Suprapubic skin (tissue), 4 donors: ENCODE results near the gene SYT8. TPM values are rescaled to one million over a fixed set of nuclear protein-coding genes. Genes with fewer than 3 reads are reported as not detected.

Source experiments
- DNase-seq, 2 donors: peaks; one replicate each; pipeline ENCODE4 v3.0.0-alpha.2; 2019; ENCODE audit warnings: low spot score in 2 of 2
- H3K27ac ChIP-seq: fragments of 200-600 bp; sonication (generic); one replicate; pipeline ENCODE4 v1.5.1; 2019
- H3K27me3 ChIP-seq: fragments of 200-600 bp; sonication (generic); one replicate; pipeline ENCODE4 v1.5.1; 2019
- H3K36me3 ChIP-seq: fragments of 200-600 bp; sonication (generic); one replicate; pipeline ENCODE4 v1.5.1; 2019
- H3K4me1 ChIP-seq: fragments of 200-600 bp; sonication (generic); one replicate; pipeline ENCODE4 v1.5.1; 2019
- H3K4me3 ChIP-seq: fragments of 200-600 bp; sonication (generic); one replicate; pipeline ENCODE4 v1.5.1; 2019; ENCODE audit warnings: mild to moderate bottlenecking
- H3K9me3 ChIP-seq: fragments of 200-600 bp; sonication (generic); one replicate; pipeline ENCODE4 v1.5.1; 2019
- EP300 ChIP-seq: sonication (generic); formaldehyde crosslinking; IDR thresholded peaks from one replicate; pipeline ENCODE4 v1.6.1; 2017; ENCODE audit warnings: antibody characterized with exemption
- POLR2A ChIP-seq, 2 donors: fragments of 450-650 bp; IDR thresholded peaks; one replicate each; pipeline ENCODE4 v1.6.1; 2017; ENCODE audit warnings: antibody characterized with exemption in 2 of 2, mild to moderate bottlenecking in 2 of 2, moderate library complexity in 2 of 2
- POLR2AphosphoS5 ChIP-seq, 3 donors: sonication (generic); formaldehyde crosslinking; IDR thresholded peaks; one replicate each; pipeline ENCODE4 v1.6.1; 2017; ENCODE audit warnings: antibody characterized with exemption in 3 of 3
- WGBS: methylation state at CpG from one replicate; pipeline ENCODE4 v1.1.5; 2018; 5-methylcytosine and 5-hydroxymethylcytosine counted together
- total RNA-seq, 4 donors: library from RNA; depleted of rRNA; stranded (reverse); fragments of >200 nt; gene quantifications; one replicate each; pipeline ENCODE4 v1.1.0, GENCODE V29; 2016
- TF ChIP-seq, protein P1 (sequence below), 2 donors: fragments of 200-600 bp in 1 of 2; fragments of 450-650 bp in 1 of 2; sonication (generic) in 1 of 2; IDR thresholded peaks; one replicate each; pipeline ENCODE4 v1.5.1; 2016 to 2019; ENCODE audit warnings: antibody characterized with exemption in 2 of 2, mild to moderate bottlenecking in 1 of 2, moderate library complexity in 1 of 2

SYT8 gene
- total RNA-seq, 4 donors from 2014 or later, result 141 to 280 (median 193) TPM

DNA sequence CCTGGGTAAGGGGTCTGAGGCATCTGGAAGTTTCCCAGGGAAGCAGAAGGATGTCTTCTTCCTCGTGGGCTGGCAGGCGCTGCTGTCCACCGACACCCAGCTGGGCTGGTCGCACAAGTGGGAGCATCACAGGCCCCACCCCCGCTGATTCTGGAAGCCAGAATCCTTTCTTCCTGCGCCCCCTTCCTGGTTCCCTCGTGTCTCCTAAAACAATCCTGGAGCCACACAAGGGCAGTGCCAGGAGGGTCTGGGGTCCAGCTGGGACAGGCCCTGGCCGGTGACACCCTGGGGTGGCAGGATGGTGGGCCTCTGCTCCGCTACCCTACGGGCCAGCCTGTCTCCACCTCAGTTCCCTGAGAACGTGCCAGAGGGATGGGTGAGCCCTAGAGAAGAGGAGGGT is 22.3 kb downstream of the SYT8 start:
- Histone ChIP-seq H3K36me3 (no peaks in the 10 kb centered on the region), H3K4me3 (no peak overlapping the region), H3K4me1 (no peaks in the 10 kb centered on the region), H3K9me3 (no peaks in the 10 kb centered on the region), H3K27ac (no peak overlapping the region), H3K27me3 (no peaks in the 10 kb centered on the region)
- 100% methylated on average over 3 of the region's 11 CpGs for WGBS
- no peak for DNase-seq
- TF ChIP-seq, protein P1, sequence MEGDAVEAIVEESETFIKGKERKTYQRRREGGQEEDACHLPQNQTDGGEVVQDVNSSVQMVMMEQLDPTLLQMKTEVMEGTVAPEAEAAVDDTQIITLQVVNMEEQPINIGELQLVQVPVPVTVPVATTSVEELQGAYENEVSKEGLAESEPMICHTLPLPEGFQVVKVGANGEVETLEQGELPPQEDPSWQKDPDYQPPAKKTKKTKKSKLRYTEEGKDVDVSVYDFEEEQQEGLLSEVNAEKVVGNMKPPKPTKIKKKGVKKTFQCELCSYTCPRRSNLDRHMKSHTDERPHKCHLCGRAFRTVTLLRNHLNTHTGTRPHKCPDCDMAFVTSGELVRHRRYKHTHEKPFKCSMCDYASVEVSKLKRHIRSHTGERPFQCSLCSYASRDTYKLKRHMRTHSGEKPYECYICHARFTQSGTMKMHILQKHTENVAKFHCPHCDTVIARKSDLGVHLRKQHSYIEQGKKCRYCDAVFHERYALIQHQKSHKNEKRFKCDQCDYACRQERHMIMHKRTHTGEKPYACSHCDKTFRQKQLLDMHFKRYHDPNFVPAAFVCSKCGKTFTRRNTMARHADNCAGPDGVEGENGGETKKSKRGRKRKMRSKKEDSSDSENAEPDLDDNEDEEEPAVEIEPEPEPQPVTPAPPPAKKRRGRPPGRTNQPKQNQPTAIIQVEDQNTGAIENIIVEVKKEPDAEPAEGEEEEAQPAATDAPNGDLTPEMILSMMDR (IDR thresholded peaks at IDR 0.05), result no peak
- TF ChIP-seq POLR2AphosphoS5 (IDR thresholded peaks at IDR 0.05), result no peak
- TF ChIP-seq POLR2A (IDR thresholded peaks at IDR 0.05), result no peak
- no peak for TF ChIP-seq EP300

DNA sequence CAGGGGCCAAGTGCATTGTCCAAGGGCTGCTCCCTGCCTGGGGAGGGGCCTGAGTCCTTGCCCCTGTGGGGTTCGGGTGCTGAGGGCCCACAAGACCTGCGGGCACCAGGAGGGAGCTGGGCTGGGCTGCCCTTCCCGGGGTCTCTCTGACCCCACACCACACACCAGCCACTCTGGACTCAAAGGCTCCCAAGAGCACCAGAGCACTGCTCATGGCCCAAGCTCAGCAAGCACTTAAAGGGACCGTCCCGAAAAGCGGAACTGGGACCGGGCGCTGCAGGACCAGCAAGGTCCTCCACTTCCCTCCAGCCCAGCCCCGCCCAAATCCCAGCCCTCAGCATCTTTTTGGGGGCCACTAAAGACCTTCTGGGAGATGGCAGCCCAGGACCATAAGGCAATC is 23.4 kb downstream of the SYT8 start:
- H3K36me3 ChIP-seq, result no peaks in the 10 kb centered on the region
- H3K27ac ChIP-seq, result no peak overlapping the region
- no peak for DNase-seq
- TF ChIP-seq EP300 (no peak), POLR2AphosphoS5 (IDR thresholded peaks at IDR 0.05) (no peak), POLR2A (IDR thresholded peaks at IDR 0.05) (no peak)
- TF ChIP-seq, protein P1 (IDR thresholded peaks at IDR 0.05), result no peak
- no peaks in the 10 kb centered on the region for H3K27me3 ChIP-seq
- no peaks in the 10 kb centered on the region for H3K9me3 ChIP-seq
- no peak overlapping the region for H3K4me3 ChIP-seq
- H3K4me1 ChIP-seq, result peaks cover 5% of the 10 kb centered on the region
- WGBS, result 94% methylated on average over 8 of the region's 9 CpGs

DNA sequence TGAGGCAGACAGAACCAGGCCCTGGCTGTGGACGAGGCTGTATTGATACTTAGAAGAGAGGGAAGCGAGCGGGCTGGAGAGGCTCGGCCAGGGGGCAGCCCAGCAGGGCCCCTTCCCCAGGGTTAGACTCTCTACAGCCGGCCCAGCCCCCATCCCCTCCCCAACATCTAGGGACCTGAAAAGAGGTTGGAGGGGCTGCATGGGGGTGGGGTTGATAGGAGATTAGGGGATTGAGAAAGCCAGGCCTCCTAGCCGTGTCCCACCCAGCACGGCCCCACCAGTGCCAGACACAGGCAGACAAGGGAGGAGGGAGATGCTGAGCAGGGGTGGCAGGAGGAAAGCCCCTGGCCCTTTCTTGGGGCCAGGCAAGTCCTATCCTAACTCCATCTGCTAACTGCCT is 23.8 kb downstream of the SYT8 start:
- Histone ChIP-seq H3K36me3 (no peaks in the 10 kb centered on the region), H3K27me3 (no peaks in the 10 kb centered on the region), H3K4me3 (no peak overlapping the region), H3K27ac (no peak overlapping the region), H3K9me3 (no peaks in the 10 kb centered on the region), H3K4me1 (peaks cover 9% of the 10 kb centered on the region)
- no peak for DNase-seq
- no peak for TF ChIP-seq EP300
- TF ChIP-seq POLR2A (IDR thresholded peaks at IDR 0.05), result no peak
- TF ChIP-seq, protein P1 (IDR thresholded peaks at IDR 0.05), result no peak
- TF ChIP-seq POLR2AphosphoS5 (IDR thresholded peaks at IDR 0.05), result no peak
- 76% methylated on average over 7 of the region's 7 CpGs for WGBS

DNA sequence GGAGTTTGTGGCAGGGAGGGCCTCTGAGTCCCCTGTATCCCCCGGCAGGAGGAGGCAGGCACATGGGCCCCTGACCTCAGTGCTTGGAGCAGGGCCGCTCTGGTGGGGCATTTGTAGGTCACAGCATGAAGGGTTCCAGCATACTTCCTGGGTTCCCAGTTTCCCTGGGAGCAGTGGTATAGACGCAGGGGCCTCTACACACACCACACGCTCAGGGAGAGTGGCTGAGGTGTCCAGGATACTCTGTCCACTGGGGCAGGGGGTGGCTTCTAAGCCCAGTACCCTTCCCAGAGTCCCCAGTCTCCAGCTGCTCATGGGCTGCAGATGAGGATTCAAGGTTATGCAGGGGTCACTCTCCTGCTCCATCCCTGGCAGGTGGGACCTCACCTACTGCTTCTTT is 24.2 kb downstream of the SYT8 start:
- Histone ChIP-seq H3K27ac (no peak overlapping the region), H3K4me3 (no peak overlapping the region), H3K36me3 (no peaks in the 10 kb centered on the region), H3K27me3 (no peaks in the 10 kb centered on the region), H3K9me3 (no peaks in the 10 kb centered on the region), H3K4me1 (peaks cover 14% of the 10 kb centered on the region)
- DNase-seq, result no peak
- WGBS, result 73% methylated on average over 2 of the region's 4 CpGs
- TF ChIP-seq, protein P1 (IDR thresholded peaks at IDR 0.05), result no peak
- no peak for TF ChIP-seq EP300
- TF ChIP-seq POLR2AphosphoS5 (IDR thresholded peaks at IDR 0.05), result no peak
- no peak for TF ChIP-seq POLR2A (IDR thresholded peaks at IDR 0.05)

DNA sequence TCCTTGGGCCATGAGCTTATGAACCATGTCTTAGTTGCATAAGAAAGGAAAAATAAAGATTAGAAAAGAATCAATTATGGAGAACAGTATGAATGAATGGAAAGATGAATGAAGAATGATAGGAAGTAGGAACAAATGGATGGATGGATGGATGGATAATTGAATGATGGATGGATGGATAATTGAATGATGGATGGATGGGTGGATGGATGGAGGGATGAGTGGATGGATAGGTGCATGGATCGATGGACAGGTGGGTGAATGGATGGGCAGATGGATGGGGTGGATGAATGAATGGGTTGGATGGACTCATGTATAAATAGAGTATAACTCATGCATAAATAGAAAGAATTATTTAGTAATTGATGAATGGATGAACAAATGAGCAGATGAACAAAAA is 25.3 kb downstream of the SYT8 start:
- H3K36me3 ChIP-seq, result no peaks in the 10 kb centered on the region
- H3K9me3 ChIP-seq, result no peaks in the 10 kb centered on the region
- TF ChIP-seq POLR2A (IDR thresholded peaks at IDR 0.05), result no peak
- TF ChIP-seq POLR2AphosphoS5 (IDR thresholded peaks at IDR 0.05), result no peak
- TF ChIP-seq EP300, result no peak
- TF ChIP-seq, protein P1 (IDR thresholded peaks at IDR 0.05), result no peak
- no peak for DNase-seq
- peaks cover 25% of the 10 kb centered on the region for H3K4me1 ChIP-seq
- no peak overlapping the region for H3K27ac ChIP-seq
- H3K4me3 ChIP-seq, result no peak overlapping the region
- H3K27me3 ChIP-seq, result no peaks in the 10 kb centered on the region
- 95% methylated on average over 1 of the region's 1 CpG for WGBS
